ENCODE measurements around the gene NPAS2. TPM values are rescaled to one million over a fixed set of nuclear protein-coding genes. Genes with fewer than 3 reads are reported as not detected.

The NPAS2 gene
- total RNA-seq, 1 donor from 2014 or later = 11.4 TPM

GRCh38 chr2:100831158-100831750, 11.3 kb downstream of the NPAS2 start:
- DNase-seq (no peak), ATAC-seq (no peak)
- Histone ChIP-seq H3K27me3 (no peaks in the 10 kb centered on the region), H3K36me3 (no peaks in the 10 kb centered on the region), H3K9me3 (no peaks in the 10 kb centered on the region), H3K27ac (no peak overlapping the region), H3K4me1 (peaks cover 13% of the 10 kb centered on the region), H3K4me3 (no peak overlapping the region)
- TF ChIP-seq, protein P1, sequence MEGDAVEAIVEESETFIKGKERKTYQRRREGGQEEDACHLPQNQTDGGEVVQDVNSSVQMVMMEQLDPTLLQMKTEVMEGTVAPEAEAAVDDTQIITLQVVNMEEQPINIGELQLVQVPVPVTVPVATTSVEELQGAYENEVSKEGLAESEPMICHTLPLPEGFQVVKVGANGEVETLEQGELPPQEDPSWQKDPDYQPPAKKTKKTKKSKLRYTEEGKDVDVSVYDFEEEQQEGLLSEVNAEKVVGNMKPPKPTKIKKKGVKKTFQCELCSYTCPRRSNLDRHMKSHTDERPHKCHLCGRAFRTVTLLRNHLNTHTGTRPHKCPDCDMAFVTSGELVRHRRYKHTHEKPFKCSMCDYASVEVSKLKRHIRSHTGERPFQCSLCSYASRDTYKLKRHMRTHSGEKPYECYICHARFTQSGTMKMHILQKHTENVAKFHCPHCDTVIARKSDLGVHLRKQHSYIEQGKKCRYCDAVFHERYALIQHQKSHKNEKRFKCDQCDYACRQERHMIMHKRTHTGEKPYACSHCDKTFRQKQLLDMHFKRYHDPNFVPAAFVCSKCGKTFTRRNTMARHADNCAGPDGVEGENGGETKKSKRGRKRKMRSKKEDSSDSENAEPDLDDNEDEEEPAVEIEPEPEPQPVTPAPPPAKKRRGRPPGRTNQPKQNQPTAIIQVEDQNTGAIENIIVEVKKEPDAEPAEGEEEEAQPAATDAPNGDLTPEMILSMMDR (IDR thresholded peaks at IDR 0.05) = no peak
- intact Hi-C loops (cut with DNase I) = no loop called here

DNA sequence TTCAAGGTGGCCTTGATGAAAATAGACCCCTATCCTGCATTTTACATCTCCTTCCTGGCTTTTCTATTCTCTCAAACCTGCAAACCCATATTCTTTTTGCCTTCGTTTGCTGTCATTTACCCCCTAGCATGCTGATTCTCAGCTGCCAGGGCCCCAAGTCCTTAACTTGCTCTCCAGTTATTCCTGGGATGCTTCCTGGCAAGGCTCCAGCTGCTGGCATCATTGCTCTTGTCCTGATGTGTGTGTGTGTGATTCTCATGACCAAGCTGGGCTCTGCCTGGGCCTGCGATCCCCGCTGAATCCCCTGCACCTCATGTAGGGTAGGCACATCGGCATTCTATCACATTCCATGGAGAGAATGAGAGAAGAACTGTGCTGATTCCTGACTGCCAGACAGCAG, 11.9 kb downstream of the NPAS2 start:
- intact Hi-C loops (cut with DNase I) = no loop called here
- ATAC-seq (no peak), DNase-seq (no peak)
- Histone ChIP-seq H3K27ac (no peak overlapping the region), H3K9me3 (no peaks in the 10 kb centered on the region), H3K4me3 (no peak overlapping the region), H3K4me1 (peaks cover 13% of the 10 kb centered on the region), H3K36me3 (no peaks in the 10 kb centered on the region), H3K27me3 (no peaks in the 10 kb centered on the region)
- TF ChIP-seq, protein P1 (IDR thresholded peaks at IDR 0.05) = no peak

GRCh38 chr2:100832885-100833284, 12.9 kb downstream of the NPAS2 start:
- no peak overlapping the region for H3K4me3 ChIP-seq
- intact Hi-C loops (cut with DNase I) = no loop called here
- peak; percentile 24 for ATAC-seq
- H3K9me3 ChIP-seq = no peaks in the 10 kb centered on the region
- H3K27me3 ChIP-seq = no peaks in the 10 kb centered on the region
- TF ChIP-seq, protein P1 (IDR thresholded peaks at IDR 0.05) = no peak
- peaks cover 13% of the 10 kb centered on the region for H3K4me1 ChIP-seq
- H3K27ac ChIP-seq = no peak overlapping the region
- H3K36me3 ChIP-seq = no peaks in the 10 kb centered on the region
- DNase-seq = no peak

DNA sequence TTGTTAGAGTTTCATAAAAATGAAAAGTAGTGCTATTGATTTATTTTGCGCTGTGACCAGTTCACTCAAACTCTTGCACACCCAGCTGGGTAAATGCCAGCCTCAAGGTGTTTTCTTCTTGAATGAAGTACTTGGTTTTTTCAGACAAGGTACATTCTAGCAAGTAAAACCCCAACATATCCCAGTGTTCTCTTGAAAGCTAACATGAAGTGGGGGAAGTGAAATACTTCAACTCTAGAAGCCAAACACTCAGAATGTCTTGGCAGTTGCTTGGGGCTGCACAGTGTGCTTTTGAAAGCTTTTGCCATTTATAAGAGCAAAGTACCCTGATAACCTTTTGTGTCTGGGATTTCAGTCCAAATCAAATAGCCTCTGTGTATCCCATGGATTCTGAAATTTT, 13.4 kb downstream of the NPAS2 start:
- peak; percentile 89 for ATAC-seq
- TF ChIP-seq, protein P1 (IDR thresholded peaks at IDR 0.05) = no peak
- no peaks in the 10 kb centered on the region for H3K36me3 ChIP-seq
- no peaks in the 10 kb centered on the region for H3K27me3 ChIP-seq
- peaks cover 13% of the 10 kb centered on the region for H3K4me1 ChIP-seq
- no peaks in the 10 kb centered on the region for H3K9me3 ChIP-seq
- no peak for DNase-seq
- H3K4me3 ChIP-seq = no peak overlapping the region
- intact Hi-C loops (cut with DNase I) = no loop called here
- H3K27ac ChIP-seq = no peak overlapping the region

- H3K9me3 ChIP-seq = no peaks in the 10 kb centered on the region
- H3K36me3 ChIP-seq = no peaks in the 10 kb centered on the region
- H3K27ac ChIP-seq = no peak overlapping the region
- DNase-seq (no peak), ATAC-seq (peak; percentile 40)
- H3K27me3 ChIP-seq = no peaks in the 10 kb centered on the region
- TF ChIP-seq, protein P1 (IDR thresholded peaks at IDR 0.05) = no peak
- H3K4me1 ChIP-seq = peaks cover 13% of the 10 kb centered on the region
- no peak overlapping the region for H3K4me3 ChIP-seq
- intact Hi-C loops (cut with DNase I) = no loop called here
Measured at GRCh38 chr2:100834221-100834620, 14.3 kb downstream of the NPAS2 start.

All from upper lobe of right lung (tissue), 1 donor.